ENCODE data around the gene ZNF782. TPM values are rescaled to one million over a fixed set of nuclear protein-coding genes. Genes with fewer than 3 reads are reported as not detected.

The ZNF782 gene
- total RNA-seq, 2 experiments from 2014 or later, result 4.7 to 5.0 TPM

DNA sequence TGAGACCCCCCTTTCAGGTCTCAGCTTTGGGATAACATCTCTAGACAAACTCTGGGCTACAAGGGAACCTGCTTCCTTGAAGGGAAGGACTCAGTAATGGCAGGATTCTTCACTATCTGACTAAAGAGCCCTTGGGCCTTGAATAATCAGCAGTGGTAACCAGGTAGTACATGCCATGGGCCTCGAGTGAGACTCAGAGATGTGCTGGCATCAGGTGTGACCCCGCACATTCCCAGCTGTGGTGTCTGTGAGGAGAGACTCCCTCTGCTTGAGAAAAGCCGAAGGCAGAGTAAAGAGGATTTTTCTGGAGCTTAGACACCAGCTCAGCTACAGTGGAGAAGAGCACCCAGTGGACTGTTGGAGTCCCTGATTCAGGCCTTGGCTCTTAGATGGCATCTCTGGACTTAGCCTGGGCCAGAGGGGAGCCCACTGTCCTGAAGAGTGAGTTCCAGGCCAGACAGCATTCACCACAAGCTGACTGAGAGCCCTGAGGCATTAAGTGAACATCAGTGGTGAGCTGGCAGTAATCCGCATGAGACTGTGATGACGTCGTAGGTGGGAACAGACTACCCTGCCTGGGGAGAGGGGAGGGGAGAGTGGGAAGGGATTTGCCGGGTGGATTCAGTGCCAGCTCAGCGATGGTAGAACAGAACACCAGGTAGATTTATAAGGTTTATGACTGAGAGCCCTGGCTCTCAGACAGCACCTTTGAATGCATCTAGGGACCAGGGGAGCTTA is 5.3 kb upstream of the ZNF782 start:
- TF ChIP-seq, protein P1, sequence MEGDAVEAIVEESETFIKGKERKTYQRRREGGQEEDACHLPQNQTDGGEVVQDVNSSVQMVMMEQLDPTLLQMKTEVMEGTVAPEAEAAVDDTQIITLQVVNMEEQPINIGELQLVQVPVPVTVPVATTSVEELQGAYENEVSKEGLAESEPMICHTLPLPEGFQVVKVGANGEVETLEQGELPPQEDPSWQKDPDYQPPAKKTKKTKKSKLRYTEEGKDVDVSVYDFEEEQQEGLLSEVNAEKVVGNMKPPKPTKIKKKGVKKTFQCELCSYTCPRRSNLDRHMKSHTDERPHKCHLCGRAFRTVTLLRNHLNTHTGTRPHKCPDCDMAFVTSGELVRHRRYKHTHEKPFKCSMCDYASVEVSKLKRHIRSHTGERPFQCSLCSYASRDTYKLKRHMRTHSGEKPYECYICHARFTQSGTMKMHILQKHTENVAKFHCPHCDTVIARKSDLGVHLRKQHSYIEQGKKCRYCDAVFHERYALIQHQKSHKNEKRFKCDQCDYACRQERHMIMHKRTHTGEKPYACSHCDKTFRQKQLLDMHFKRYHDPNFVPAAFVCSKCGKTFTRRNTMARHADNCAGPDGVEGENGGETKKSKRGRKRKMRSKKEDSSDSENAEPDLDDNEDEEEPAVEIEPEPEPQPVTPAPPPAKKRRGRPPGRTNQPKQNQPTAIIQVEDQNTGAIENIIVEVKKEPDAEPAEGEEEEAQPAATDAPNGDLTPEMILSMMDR (IDR thresholded peaks at IDR 0.05), result no peak
- no peak for DNase-seq
- ATAC-seq, result no peak
- no peak overlapping the region for H3K4me3 Mint-ChIP-seq
- H3K27me3 Mint-ChIP-seq, result peaks cover 15% of the 10 kb centered on the region
- no peak overlapping the region for H3K27ac Mint-ChIP-seq
- POLR2A ChIA-PET, result no interaction called here
- CTCF ChIA-PET, result interaction anchor here (3.8 kb wide), 1 partner anchor 539 kb away, joined by 25 read pairs; no protein-coding TSS in a partner anchor
- intact Hi-C loops (cut with micrococcal nuclease), result loop anchor here (10.0 kb wide), 1 partner anchor 255 kb away; no protein-coding TSS in a partner anchor
- no peaks in the 10 kb centered on the region for H3K36me3 Mint-ChIP-seq (ENCODE audit: low read depth)
- H3K9me3 Mint-ChIP-seq, result no peaks in the 10 kb centered on the region
- H3K4me1 Mint-ChIP-seq (ENCODE audit: low read depth), result peaks cover 22% of the 10 kb centered on the region

DNA sequence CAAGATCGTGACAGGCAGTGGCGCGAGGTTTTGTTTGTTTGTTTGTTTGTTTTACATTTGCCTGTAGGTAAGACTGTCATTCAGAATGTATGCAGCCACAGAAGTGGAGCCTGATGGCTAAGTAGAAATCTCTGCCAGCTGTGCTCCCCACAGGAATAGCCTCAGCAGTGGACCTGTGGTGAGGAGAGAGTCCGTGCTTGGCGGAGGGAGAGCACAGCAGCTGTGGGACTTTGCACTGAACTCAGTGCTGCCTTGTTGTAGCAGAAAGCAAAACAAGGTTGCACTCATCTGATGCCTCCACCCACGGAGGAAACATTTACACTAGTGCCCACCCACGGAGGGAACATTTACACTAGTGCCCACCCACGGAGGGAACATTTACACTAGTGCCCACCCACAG is 4.4 kb upstream of the ZNF782 start:
- ATAC-seq (no peak), DNase-seq (no peak)
- ChIA-PET CTCF (interaction anchor here (1.2 to 3.8 kb wide), 2 partner anchors 540 to 740 kb away, joined by 3 to 25 read pairs; no protein-coding TSS in a partner anchor), POLR2A (no interaction called here)
- peaks cover 15% of the 10 kb centered on the region for H3K27me3 Mint-ChIP-seq
- intact Hi-C loops (cut with micrococcal nuclease), result loop anchor here (10.0 kb wide), 1 partner anchor 256 kb away; no protein-coding TSS in a partner anchor
- peaks cover 1% of the 10 kb centered on the region for H3K36me3 Mint-ChIP-seq (ENCODE audit: low read depth)
- no peak overlapping the region for H3K4me3 Mint-ChIP-seq
- TF ChIP-seq, protein P1 (IDR thresholded peaks at IDR 0.05), result no peak
- H3K9me3 Mint-ChIP-seq, result no peaks in the 10 kb centered on the region
- no peak overlapping the region for H3K27ac Mint-ChIP-seq
- H3K4me1 Mint-ChIP-seq (ENCODE audit: low read depth), result peaks cover 26% of the 10 kb centered on the region

DNA sequence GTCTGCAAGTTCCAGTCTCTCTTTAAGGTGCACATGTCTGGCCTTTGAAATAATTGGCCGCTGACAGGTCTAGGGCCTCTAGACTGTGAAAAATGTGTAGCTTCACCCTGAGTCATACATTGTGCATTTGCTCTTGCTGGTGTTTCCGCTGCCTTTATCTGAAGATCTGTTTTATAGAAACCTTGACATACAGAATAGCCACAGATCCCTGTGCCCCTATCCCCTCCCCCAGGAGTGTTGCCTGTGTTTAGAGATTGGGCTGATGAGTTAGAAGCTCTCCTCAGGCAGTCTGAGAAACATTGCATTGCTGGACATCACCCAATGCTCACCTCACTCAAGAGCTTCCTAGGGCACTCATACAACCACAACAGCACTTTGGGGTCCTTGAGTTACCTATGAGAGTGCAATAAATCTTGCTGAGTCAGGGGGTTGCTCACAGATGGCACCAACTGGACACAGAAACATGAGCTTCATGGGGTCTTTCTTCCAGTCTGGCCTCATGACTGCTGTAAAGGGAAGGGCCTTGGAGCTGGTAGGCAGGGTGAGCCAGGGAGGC is 3.8 kb upstream of the ZNF782 start:
- ATAC-seq (no peak), DNase-seq (peak; percentile 14)
- Mint-ChIP-seq H3K27ac (no peak overlapping the region), H3K36me3 (ENCODE audit: low read depth) (peaks cover 3% of the 10 kb centered on the region), H3K9me3 (no peaks in the 10 kb centered on the region), H3K4me3 (no peak overlapping the region), H3K27me3 (peaks cover 15% of the 10 kb centered on the region), H3K4me1 (ENCODE audit: low read depth) (peaks cover 31% of the 10 kb centered on the region)
- intact Hi-C loops (cut with micrococcal nuclease), result loop anchor here (10.0 kb wide), 1 partner anchor 257 kb away; no protein-coding TSS in a partner anchor
- ChIA-PET POLR2A (no interaction called here), CTCF (interaction anchor here (1.2 to 3.8 kb wide), 4 partner anchors 9 to 740 kb away, joined by 3 to 43 read pairs (median 18); no protein-coding TSS in a partner anchor)
- TF ChIP-seq, protein P1 (IDR thresholded peaks at IDR 0.05), result no peak

DNA sequence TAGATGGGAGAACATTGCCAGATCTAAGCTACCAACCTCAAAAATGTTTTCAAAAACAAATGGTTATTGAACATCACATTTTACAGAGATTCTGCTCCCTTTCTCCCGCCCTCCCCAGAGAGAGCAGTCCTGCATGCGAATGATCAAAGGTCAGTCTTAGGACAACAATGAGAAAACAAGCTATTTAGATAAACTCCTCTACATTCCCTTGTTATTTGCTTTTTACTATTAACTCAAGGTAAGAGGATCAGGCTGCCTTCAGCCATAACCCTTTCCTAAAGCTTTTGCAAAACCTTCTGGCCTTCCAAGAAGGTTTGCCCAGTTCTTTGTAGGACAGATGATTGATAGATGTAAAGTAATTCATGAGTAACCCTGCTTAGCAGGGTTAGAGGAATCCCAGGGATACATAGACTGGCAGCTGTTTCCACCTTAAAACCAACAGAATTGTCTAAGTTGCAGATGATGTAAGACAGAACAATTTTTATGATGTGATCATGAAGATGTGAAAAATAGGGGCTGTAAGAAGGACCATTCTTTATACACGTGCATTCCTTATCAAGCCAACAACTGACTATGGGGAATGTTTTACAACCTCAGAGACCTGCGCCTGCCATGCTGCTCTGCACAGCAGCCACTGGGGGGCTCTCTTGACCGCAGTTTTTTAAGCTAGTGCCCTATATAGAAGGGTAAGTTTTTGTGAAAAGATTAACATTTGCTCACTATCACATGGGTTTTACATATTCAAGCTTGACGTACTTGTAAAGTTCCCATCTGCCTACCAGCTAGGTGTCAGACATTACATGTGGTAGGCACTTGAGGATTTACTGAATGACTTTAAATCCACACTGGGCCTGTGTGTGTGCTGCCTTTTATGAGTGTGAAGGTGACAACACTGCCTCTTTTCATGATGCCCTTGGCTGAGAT is 2.3 kb upstream of the ZNF782 start:
- no peak overlapping the region for H3K4me3 Mint-ChIP-seq
- intact Hi-C loops (cut with micrococcal nuclease), result loop anchor here (2.0 to 10.0 kb wide), 2 partner anchors 258 to 542 kb away; no protein-coding TSS in a partner anchor
- peak; percentile 79 for ATAC-seq
- DNase-seq, result peak; percentile 74
- H3K27ac Mint-ChIP-seq, result no peak overlapping the region
- H3K27me3 Mint-ChIP-seq, result peaks cover 15% of the 10 kb centered on the region
- TF ChIP-seq, protein P1 (IDR thresholded peaks at IDR 0.05), result peak; percentile 88
- H3K36me3 Mint-ChIP-seq (ENCODE audit: low read depth), result peaks cover 11% of the 10 kb centered on the region
- CTCF ChIA-PET, result interaction anchor here (0.6 to 3.8 kb wide), 42 partner anchors 8 to 759 kb away, joined by 3 to 43 read pairs (median 4); partner anchors contain the start of genes CTSV, TDRD7 and TMOD1
- no peaks in the 10 kb centered on the region for H3K9me3 Mint-ChIP-seq
- POLR2A ChIA-PET, result interaction anchor here (0.9 kb wide), 1 partner anchor 10 kb away, joined by 4 read pairs; no protein-coding TSS in a partner anchor
- H3K4me1 Mint-ChIP-seq (ENCODE audit: low read depth), result peaks cover 44% of the 10 kb centered on the region
